ENCODE data around the gene SYT7.
"Not testable (repeated sequence)": the region's sequence is repeated elsewhere in the genome, so short reads cannot be mapped to it uniquely, and the experiment has no call there.

Gene SYT7

GRCh38 chr11:61472868-61473267 lies 108.0 kb downstream of the SYT7 start:
- H3K36me3 ChIP-seq (ENCODE audit: control insufficient read depth, insufficient read depth, low read length): peaks cover 24% of the 10 kb centered on the region
- peaks cover 4% of the 10 kb centered on the region for H3K9me3 ChIP-seq (ENCODE audit: control insufficient read depth, low read length)
- H3K27ac ChIP-seq (ENCODE audit: low read depth, low read length, severe bottlenecking): no peak overlapping the region
- WGBS, 2 experiments (ENCODE audit: insufficient coverage in 2 of 2): 95 to 100% methylated on average over 2 to 3 of the region's 5 CpGs
- H3K4me1 ChIP-seq (ENCODE audit: control insufficient read depth, insufficient read depth, low read length, poor library complexity, severe bottlenecking): no peaks in the 10 kb centered on the region
- no peak overlapping the region for H3K4me3 ChIP-seq (ENCODE audit: extremely low read depth, insufficient read depth, low read length, poor library complexity, severe bottlenecking)

- WGBS, 2 experiments (ENCODE audit: insufficient coverage in 2 of 2): 94 to 100% methylated on average over 1 to 4 of the region's 5 CpGs
- H3K4me1 ChIP-seq (ENCODE audit: control insufficient read depth, insufficient read depth, low read length, poor library complexity, severe bottlenecking): no peaks in the 10 kb centered on the region
- H3K27ac ChIP-seq (ENCODE audit: low read depth, low read length, severe bottlenecking): no peak overlapping the region
- H3K36me3 ChIP-seq (ENCODE audit: control insufficient read depth, insufficient read depth, low read length): peaks cover 24% of the 10 kb centered on the region
- H3K9me3 ChIP-seq (ENCODE audit: control insufficient read depth, low read length): peaks cover 4% of the 10 kb centered on the region
- no peak overlapping the region for H3K4me3 ChIP-seq (ENCODE audit: extremely low read depth, insufficient read depth, low read length, poor library complexity, severe bottlenecking)
These were observed 108.6 kb downstream of the SYT7 start for GRCh38 chr11:61472282-61472681.

GRCh38 chr11:61468002-61468401 lies 112.9 kb downstream of the SYT7 start:
- H3K9me3 ChIP-seq (ENCODE audit: control insufficient read depth, low read length): peaks cover 4% of the 10 kb centered on the region
- H3K36me3 ChIP-seq (ENCODE audit: control insufficient read depth, insufficient read depth, low read length): peaks cover 30% of the 10 kb centered on the region
- H3K4me1 ChIP-seq (ENCODE audit: control insufficient read depth, insufficient read depth, low read length, poor library complexity, severe bottlenecking): no peaks in the 10 kb centered on the region
- H3K4me3 ChIP-seq (ENCODE audit: extremely low read depth, insufficient read depth, low read length, poor library complexity, severe bottlenecking): no peak overlapping the region
- WGBS, 2 experiments (ENCODE audit: insufficient coverage in 2 of 2): 83 to 94% methylated on average over 6 of the region's 7 CpGs
- H3K27ac ChIP-seq (ENCODE audit: low read depth, low read length, severe bottlenecking): no peak overlapping the region

- peaks cover 26% of the 10 kb centered on the region for H3K36me3 ChIP-seq (ENCODE audit: control insufficient read depth, insufficient read depth, low read length)
- not testable (repeated sequence) for H3K27ac ChIP-seq (ENCODE audit: low read depth, low read length, severe bottlenecking); H3K4me3 ChIP-seq (ENCODE audit: extremely low read depth, insufficient read depth, low read length, poor library complexity, severe bottlenecking); H3K4me1 ChIP-seq (ENCODE audit: control insufficient read depth, insufficient read depth, low read length, poor library complexity, severe bottlenecking); H3K9me3 ChIP-seq (ENCODE audit: control insufficient read depth, low read length)
- 87 to 96% methylated on average over 3 to 4 of the region's 6 CpGs for WGBS, 2 experiments (ENCODE audit: insufficient coverage in 2 of 2)
These were observed 113.3 kb downstream of the SYT7 start for GRCh38 chr11:61467602-61468001.
